ENCODE measurements around the gene CHTF8. TPM values are rescaled to one million over a fixed set of nuclear protein-coding genes. Genes with fewer than 3 reads are reported as not detected.

CHTF8 gene
- total and polyA plus RNA-seq, 10 of the 15 experiments (the other 5 are each of a cell fraction or from before 2014, with no cell fraction given): 18.5 to 159 (median 102) TPM

DNA sequence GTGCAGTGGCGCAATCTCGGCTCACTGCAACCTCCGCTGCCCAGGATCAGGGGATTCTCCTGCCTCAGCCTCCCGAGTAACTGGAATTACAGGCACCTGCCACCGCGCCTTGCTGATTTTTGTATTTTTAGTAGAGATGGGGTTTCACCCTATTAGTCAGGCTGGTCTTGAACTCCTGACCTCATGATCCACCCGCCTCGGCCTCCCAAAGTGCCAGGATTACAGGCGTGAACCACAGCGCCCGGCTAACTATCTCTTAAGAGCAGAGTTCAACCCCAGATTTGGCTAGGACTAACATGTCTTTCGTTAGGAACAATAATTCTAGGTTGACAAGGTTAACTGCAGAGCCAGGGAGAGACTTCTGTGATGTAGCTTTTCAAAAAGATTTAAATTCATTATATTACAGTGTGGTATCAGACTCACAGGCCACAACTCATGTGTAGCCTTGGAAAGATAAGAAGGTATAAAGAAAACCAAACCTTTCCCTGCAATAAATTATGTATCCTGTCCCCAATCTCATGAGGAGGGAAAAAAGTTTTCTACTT lies 4.3 kb downstream of the CHTF8 start:
- ChIA-PET SMC1A (ENCODE audit: uncharacterized antibody, unreplicated experiment) (interaction anchor here (0.8 to 1.2 kb wide), 3 partner anchors 14 to 618 kb away, joined by 3 read pairs; no protein-coding TSS in a partner anchor), RAD21 (ENCODE audit: unreplicated experiment) (interaction anchor here (1.2 kb wide), 1 partner anchor 276 kb away, joined by 3 read pairs; no protein-coding TSS in a partner anchor), POLR2A (interaction anchor here (1.2 kb wide), 1 partner anchor 122 kb away, joined by 3 read pairs; no protein-coding TSS in a partner anchor), CTCF (interaction anchor here (1.2 to 3.0 kb wide), 2 partner anchors 13 to 15 kb away, joined by 3 to 17 read pairs; no protein-coding TSS in a partner anchor)
- ATAC-seq: no peak
- 93% methylated on average over 12 of the region's 12 CpGs for WGBS (ENCODE audit: insufficient coverage, insufficient replicate concordance, low lambda C conversion rate, missing lambda C conversion rate)
- H3K4me1 ChIP-seq (ENCODE audit: control insufficient read depth, insufficient read depth, low read length): no peaks in the 10 kb centered on the region; the same call in 1 of the 2 replicates
- no peak overlapping the region for H2AFZ ChIP-seq (ENCODE audit: control insufficient read depth, low read depth, low read length)
- no peaks in the 10 kb centered on the region for H4K20me1 ChIP-seq (ENCODE audit: control insufficient read depth, insufficient read depth)
- no peak overlapping the region for H3K4me2 ChIP-seq (ENCODE audit: control insufficient read depth, insufficient read depth)
- H3K9me3 ChIP-seq (replicated peaks; ENCODE audit: control insufficient read depth, insufficient read depth, low read length): no peaks in the 10 kb centered on the region
- intact Hi-C loops (cut with micrococcal nuclease; ENCODE audit: unreplicated experiment): no loop called here
- no peaks in the 10 kb centered on the region; a peak in 1 of 4 replicates for H3K36me3 ChIP-seq (ENCODE audit: control insufficient read depth in 2 of 2, insufficient read depth in 2 of 2, low read length in 1 of 2)
- DNase-seq (ENCODE audit: low read depth, low spot score): no peak
- no peak for TF ChIP-seq ZNF217 (IDR thresholded peaks at IDR 0.05)
- no peak for TF ChIP-seq CBFB (IDR thresholded peaks at IDR 0.05; ENCODE audit: low read depth)
- no peak for TF ChIP-seq JUND (IDR thresholded peaks at IDR 0.05; ENCODE audit: low read depth, low read length)
- TF ChIP-seq FOXK2 (IDR thresholded peaks at IDR 0.05): no peak
- no peak for TF ChIP-seq NFYA (IDR thresholded peaks at IDR 0.05; ENCODE audit: borderline replicate concordance, low read depth, low read length)
- TF ChIP-seq CBX3 (IDR thresholded peaks at IDR 0.05; ENCODE audit: borderline replicate concordance, low read depth): no peak
- TF ChIP-seq, protein P1, sequence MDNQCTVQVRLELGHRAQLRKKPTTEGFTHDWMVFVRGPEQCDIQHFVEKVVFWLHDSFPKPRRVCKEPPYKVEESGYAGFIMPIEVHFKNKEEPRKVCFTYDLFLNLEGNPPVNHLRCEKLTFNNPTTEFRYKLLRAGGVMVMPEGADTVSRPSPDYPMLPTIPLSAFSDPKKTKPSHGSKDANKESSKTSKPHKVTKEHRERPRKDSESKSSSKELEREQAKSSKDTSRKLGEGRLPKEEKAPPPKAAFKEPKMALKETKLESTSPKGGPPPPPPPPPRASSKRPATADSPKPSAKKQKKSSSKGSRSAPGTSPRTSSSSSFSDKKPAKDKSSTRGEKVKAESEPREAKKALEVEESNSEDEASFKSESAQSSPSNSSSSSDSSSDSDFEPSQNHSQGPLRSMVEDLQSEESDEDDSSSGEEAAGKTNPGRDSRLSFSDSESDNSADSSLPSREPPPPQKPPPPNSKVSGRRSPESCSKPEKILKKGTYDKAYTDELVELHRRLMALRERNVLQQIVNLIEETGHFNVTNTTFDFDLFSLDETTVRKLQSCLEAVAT (IDR thresholded peaks at IDR 0.05): no peak
- TF ChIP-seq SMARCA5 (IDR thresholded peaks at IDR 0.05): no peak
- no peak for TF ChIP-seq HCFC1 (IDR thresholded peaks at IDR 0.05; ENCODE audit: low read length)
- TF ChIP-seq, protein P2, sequence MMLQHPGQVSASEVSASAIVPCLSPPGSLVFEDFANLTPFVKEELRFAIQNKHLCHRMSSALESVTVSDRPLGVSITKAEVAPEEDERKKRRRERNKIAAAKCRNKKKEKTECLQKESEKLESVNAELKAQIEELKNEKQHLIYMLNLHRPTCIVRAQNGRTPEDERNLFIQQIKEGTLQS (IDR thresholded peaks at IDR 0.05; ENCODE audit: borderline replicate concordance, extremely low read depth, low read depth, low read length): no peak
- no peak for TF ChIP-seq NFYB (IDR thresholded peaks at IDR 0.05; ENCODE audit: insufficient read depth, low read depth, low read length)
- TF ChIP-seq ZNF24 (IDR thresholded peaks at IDR 0.05): no peak
- TF ChIP-seq, protein P3, sequence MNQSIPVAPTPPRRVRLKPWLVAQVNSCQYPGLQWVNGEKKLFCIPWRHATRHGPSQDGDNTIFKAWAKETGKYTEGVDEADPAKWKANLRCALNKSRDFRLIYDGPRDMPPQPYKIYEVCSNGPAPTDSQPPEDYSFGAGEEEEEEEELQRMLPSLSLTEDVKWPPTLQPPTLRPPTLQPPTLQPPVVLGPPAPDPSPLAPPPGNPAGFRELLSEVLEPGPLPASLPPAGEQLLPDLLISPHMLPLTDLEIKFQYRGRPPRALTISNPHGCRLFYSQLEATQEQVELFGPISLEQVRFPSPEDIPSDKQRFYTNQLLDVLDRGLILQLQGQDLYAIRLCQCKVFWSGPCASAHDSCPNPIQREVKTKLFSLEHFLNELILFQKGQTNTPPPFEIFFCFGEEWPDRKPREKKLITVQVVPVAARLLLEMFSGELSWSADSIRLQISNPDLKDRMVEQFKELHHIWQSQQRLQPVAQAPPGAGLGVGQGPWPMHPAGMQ (IDR thresholded peaks at IDR 0.05; ENCODE audit: borderline replicate concordance): no peak
- TF ChIP-seq, protein P4, sequence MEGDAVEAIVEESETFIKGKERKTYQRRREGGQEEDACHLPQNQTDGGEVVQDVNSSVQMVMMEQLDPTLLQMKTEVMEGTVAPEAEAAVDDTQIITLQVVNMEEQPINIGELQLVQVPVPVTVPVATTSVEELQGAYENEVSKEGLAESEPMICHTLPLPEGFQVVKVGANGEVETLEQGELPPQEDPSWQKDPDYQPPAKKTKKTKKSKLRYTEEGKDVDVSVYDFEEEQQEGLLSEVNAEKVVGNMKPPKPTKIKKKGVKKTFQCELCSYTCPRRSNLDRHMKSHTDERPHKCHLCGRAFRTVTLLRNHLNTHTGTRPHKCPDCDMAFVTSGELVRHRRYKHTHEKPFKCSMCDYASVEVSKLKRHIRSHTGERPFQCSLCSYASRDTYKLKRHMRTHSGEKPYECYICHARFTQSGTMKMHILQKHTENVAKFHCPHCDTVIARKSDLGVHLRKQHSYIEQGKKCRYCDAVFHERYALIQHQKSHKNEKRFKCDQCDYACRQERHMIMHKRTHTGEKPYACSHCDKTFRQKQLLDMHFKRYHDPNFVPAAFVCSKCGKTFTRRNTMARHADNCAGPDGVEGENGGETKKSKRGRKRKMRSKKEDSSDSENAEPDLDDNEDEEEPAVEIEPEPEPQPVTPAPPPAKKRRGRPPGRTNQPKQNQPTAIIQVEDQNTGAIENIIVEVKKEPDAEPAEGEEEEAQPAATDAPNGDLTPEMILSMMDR (IDR thresholded peaks at IDR 0.05 in 2 of 3, conservative IDR thresholded peaks at IDR 0.05 in 1 of 3; ENCODE audit: control insufficient read depth in 2 of 3, extremely low read depth in 1 of 3, insufficient read depth in 1 of 3, low read depth in 3 of 3, low read length in 3 of 3): no peak
- TF ChIP-seq WRNIP1 (IDR thresholded peaks at IDR 0.05; ENCODE audit: borderline replicate concordance, low read depth, low read length): no peak
- no peak for TF ChIP-seq BACH1 (IDR thresholded peaks at IDR 0.05; ENCODE audit: borderline replicate concordance)
- TF ChIP-seq IKZF2 (IDR thresholded peaks at IDR 0.05): no peak
- no peak for TF ChIP-seq POLR2AphosphoS5 (IDR thresholded peaks at IDR 0.05; ENCODE audit: low read length)
- TF ChIP-seq SREBF1 (IDR thresholded peaks at IDR 0.05; ENCODE audit: low read length): no peak
- in situ Hi-C loops (cut with MboI): no loop called here
- BruUV-seq (replicated peaks): no TSS peak
- H3K4me3 ChIP-seq: no peak overlapping the region
- H3K27ac ChIP-seq (ENCODE audit: control insufficient read depth, insufficient read depth): no peak overlapping the region
- FAIRE-seq: no peak
- no peaks in the 10 kb centered on the region for H3K27me3 ChIP-seq (replicated peaks in 1 of 2; ENCODE audit: control insufficient read depth in 2 of 2, insufficient read depth in 2 of 2, low read length in 1 of 2)
- peaks cover 50% of the 10 kb centered on the region for H3K79me2 ChIP-seq (ENCODE audit: control insufficient read depth, insufficient read depth, low read length)
- H3K9ac ChIP-seq (ENCODE audit: control insufficient read depth, insufficient read depth, low read length): no peak overlapping the region

Measured in GM12878 (cell line).